C4-2B (cell line): ENCODE results near the gene PRPF19.

ENCODE experiments used
- ZFX ChIP-seq: fragments of 450-650 bp; IDR thresholded peaks from 2 replicates; pipeline ENCODE4 v1.6.1; 2017
- TF ChIP-seq, protein P1 (sequence below): fragments of 450-650 bp; conservative IDR thresholded peaks from 2 replicates; pipeline ENCODE4 v1.5.1; 2017; ENCODE audit warnings: mild to moderate bottlenecking

GRCh38 chr11:60872961-60873524 lies 33.3 kb downstream of the PRPF19 start:
- TF ChIP-seq, protein P1, sequence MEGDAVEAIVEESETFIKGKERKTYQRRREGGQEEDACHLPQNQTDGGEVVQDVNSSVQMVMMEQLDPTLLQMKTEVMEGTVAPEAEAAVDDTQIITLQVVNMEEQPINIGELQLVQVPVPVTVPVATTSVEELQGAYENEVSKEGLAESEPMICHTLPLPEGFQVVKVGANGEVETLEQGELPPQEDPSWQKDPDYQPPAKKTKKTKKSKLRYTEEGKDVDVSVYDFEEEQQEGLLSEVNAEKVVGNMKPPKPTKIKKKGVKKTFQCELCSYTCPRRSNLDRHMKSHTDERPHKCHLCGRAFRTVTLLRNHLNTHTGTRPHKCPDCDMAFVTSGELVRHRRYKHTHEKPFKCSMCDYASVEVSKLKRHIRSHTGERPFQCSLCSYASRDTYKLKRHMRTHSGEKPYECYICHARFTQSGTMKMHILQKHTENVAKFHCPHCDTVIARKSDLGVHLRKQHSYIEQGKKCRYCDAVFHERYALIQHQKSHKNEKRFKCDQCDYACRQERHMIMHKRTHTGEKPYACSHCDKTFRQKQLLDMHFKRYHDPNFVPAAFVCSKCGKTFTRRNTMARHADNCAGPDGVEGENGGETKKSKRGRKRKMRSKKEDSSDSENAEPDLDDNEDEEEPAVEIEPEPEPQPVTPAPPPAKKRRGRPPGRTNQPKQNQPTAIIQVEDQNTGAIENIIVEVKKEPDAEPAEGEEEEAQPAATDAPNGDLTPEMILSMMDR, result no peak
- no peak for TF ChIP-seq ZFX
